ENCODE measurements around the gene C1orf56.

- TF ChIP-seq CTCF (conservative IDR thresholded peaks at IDR 0.05; ENCODE audit: low read depth, low read length) (no peak), EZH2 (IDR thresholded peaks at IDR 0.05; ENCODE audit: low read length, unreplicated experiment) (no peak), EZH2phosphoT487 (IDR thresholded peaks at IDR 0.05; ENCODE audit: borderline replicate concordance, low read length) (no peak)
Measured at GRCh38 chr1:151067185-151067584, 19.6 kb downstream of the C1orf56 start.

All from PC-3 (cell line).